Measurements from ENCODE around the gene AKIP1. TPM values are rescaled to one million over a fixed set of nuclear protein-coding genes. Genes with fewer than 3 reads are reported as not detected.

The AKIP1 gene, protein sequence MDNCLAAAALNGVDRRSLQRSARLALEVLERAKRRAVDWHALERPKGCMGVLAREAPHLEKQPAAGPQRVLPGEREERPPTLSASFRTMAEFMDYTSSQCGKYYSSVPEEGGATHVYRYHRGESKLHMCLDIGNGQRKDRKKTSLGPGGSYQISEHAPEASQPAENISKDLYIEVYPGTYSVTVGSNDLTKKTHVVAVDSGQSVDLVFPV
- 10 to 100 TPM in 3 of 4 donors, 1 to 10 TPM in 1; 3.6 to 23.5 (median 16.1) TPM for total RNA-seq

DNA sequence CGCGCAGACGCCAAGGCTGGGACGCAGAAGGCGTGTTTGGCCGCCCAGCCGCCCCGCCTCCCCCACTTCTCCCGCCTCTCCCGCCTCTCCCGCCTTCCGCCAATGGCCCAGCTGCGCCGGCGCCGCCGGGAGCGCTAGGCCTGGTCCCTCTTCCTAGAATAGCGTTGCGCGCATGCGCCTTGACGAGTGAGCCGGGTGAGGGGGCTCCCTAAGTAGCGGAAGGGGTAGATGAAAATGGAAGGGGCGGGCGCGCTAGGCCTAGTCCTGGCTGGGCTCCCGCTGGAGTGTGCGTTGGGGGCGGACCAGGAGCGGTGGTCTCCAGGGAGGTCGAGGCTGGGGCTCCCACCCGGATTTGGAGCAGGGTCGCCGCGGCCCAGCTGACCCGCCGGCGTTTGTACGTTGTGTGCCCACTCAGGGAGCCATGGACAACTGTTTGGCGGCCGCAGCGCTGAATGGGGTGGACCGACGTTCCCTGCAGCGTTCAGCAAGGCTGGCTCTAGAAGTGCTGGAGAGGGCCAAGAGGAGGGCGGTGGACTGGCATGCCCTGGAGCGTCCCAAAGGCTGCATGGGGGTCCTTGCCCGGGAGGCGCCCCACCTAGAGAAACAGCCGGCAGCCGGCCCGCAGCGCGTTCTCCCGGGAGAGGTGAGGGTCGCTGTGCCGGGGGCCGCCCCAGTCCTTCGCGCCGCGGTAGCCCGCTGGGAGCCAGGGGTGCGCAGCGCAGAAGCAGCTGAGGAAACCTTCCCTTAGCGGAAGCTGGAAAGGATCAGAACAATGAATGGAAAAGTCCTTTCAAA lies at the start of gene AKIP1:
AKIP1 (plus strand) TSS at position 161 of the 795 bp plus-strand sequence; CDS start at position 422, 261 bp downstream.
- TF ChIP-seq, protein P1, sequence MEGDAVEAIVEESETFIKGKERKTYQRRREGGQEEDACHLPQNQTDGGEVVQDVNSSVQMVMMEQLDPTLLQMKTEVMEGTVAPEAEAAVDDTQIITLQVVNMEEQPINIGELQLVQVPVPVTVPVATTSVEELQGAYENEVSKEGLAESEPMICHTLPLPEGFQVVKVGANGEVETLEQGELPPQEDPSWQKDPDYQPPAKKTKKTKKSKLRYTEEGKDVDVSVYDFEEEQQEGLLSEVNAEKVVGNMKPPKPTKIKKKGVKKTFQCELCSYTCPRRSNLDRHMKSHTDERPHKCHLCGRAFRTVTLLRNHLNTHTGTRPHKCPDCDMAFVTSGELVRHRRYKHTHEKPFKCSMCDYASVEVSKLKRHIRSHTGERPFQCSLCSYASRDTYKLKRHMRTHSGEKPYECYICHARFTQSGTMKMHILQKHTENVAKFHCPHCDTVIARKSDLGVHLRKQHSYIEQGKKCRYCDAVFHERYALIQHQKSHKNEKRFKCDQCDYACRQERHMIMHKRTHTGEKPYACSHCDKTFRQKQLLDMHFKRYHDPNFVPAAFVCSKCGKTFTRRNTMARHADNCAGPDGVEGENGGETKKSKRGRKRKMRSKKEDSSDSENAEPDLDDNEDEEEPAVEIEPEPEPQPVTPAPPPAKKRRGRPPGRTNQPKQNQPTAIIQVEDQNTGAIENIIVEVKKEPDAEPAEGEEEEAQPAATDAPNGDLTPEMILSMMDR (IDR thresholded peaks at IDR 0.05; ENCODE audit: low read depth) = no peak

DNA sequence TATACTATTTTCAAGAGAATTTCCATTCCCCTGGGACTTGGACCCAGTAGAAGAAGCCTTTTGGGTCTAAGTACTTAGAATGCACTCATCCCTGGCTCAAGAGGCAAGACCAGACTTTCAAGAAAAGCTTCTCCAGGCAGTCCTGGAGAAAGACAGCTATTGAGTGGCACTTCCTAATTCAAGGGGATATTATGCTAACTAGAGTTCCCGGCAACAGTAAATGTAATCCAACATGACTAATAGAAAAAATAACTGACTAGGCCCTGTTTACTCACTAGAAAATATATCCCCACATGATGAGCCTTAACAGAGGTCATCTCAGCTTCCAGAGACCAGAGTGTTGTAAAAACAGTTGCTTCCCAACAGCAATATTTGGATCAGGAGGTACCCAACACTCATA lies 47.2 kb upstream of the AKIP1 start:
- TF ChIP-seq, protein P1 (IDR thresholded peaks at IDR 0.05; ENCODE audit: low read depth) = no peak

DNA sequence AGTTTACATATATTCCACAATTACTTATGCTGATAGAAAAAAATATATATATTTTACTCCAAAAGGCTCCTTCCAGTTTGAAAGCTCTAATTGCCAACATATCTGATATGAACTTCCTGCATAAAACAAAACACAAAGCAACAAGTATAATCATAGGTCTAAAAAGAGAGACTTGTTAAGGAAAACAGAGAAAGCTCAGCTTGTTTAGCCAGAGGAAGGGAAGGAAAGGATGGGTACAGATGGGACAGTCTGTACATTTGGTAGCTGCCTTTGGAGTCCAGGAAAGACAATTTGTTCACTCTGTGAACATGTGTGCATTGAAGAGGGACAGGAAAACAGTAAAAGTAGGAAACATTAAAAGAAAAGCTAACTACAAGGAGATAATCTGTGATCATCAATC lies 45.7 kb upstream of the AKIP1 start:
- TF ChIP-seq, protein P1 (IDR thresholded peaks at IDR 0.05; ENCODE audit: low read depth) = no peak

GRCh38 chr11:8867035-8867434 lies 44.0 kb upstream of the AKIP1 start:
- TF ChIP-seq, protein P1 (IDR thresholded peaks at IDR 0.05; ENCODE audit: low read depth) = no peak

GRCh38 chr11:8867931-8868631 lies 42.9 kb upstream of the AKIP1 start:
- TF ChIP-seq, protein P1 (IDR thresholded peaks at IDR 0.05; ENCODE audit: low read depth) = no peak

- TF ChIP-seq, protein P1 (IDR thresholded peaks at IDR 0.05; ENCODE audit: low read depth) = no peak
Observed at GRCh38 chr11:8870411-8871170, 40.4 kb upstream of the AKIP1 start.

All from subcutaneous adipose tissue (tissue), 4 donors.